ENCODE measurements around the gene C1orf74.

- TF ChIP-seq CTCF (IDR thresholded peaks at IDR 0.05; ENCODE audit: low read depth, low read length, poor library complexity, severe bottlenecking) (no peak), EZH2phosphoT487 (IDR thresholded peaks at IDR 0.05; ENCODE audit: borderline replicate concordance, low read length) (no peak)
These were observed 35.7 kb downstream of the C1orf74 start for GRCh38 chr1:209748620-209749019.
